GM18861 (cell line): ENCODE measurements around the gene RHBDD3.
A peak's percentile ranks its signal among the peaks of the same experiment; 100 is the strongest.

ENCODE experiments used
- ATAC-seq: cut with Tn5 transposase; IDR thresholded peaks from one replicate; pipeline ENCODE4 v1.9.1; 2021; ENCODE audit not compliant: unreplicated experiment

RHBDD3 gene

DNA sequence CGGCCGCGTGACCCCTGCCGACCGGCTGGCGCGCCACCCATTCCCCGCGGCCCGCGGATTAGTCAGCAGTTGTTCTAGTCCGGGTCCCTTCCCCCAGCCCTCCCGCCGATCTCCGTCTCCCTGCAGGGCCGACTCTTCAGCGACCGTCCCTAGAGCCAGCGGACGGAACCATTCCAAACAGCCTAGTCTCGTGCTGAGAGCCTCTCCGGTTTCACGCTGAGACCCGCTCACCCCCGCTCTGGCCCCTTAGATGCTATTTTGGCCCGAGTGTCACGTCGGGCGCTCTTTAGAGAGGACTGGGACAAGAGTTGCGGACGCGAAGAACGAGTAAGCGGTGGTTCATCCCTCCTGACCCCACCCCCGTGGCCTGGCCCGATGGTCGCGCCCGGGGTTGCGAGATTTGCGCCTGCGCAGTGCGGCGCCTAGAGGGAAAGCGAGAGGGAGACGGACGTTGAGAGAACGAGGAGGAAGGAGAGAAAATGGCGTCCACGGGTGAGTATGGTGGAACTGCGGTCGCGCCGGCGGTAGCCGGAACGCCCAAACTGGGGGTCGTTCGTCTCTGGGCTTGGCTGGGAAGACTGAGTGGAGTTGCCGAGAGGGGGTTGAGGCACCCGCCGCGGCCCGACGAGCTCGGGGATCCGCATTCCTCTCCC lies at the start of gene RHBDD3, which contains the start of gene EWSR1:
Gene RHBDD3, minus strand, starts transcription at position 124 of the 653 bp plus-strand sequence. CDS start 2,355 bp downstream, outside the sequence.
Gene EWSR1, plus strand, starts transcription at position 411 of the 653 bp plus-strand sequence. Its CDS starts 69 bp downstream, at position 480.
- ATAC-seq: peak; percentile 66

DNA sequence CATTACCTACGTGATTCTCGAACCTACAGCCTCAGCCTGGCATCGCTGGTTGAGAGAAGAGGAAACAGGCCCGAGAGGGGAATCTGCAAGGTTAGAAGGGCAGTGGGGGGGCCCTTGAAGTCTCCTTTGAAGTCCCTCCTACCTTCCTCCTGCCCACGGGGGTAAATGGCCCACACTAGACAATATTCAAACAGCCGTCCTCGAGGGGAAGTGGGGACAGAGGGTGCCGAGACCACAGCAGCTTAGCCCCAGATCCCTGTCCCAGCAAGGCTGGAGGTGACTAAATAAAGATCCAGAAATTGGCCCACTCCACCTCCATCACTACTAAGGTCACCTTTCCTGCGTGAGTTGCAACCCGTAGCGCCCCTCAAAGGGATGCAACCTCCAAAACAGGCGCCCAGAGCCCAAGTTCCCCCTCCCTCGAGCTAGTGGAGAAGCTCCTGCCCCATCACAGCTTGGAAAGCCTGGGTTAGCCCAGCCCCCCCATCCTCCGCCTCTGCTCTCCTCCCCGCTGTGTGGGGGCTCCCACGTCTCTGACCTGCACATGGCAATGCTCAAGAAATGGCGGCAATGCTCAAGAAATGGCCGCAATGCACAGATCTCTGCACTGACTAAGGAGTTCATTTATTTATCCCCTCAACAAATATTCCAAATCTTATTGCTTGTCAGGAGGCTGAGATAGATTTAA lies 48.5 kb upstream of the RHBDD3 start:
- ATAC-seq: no peak

DNA sequence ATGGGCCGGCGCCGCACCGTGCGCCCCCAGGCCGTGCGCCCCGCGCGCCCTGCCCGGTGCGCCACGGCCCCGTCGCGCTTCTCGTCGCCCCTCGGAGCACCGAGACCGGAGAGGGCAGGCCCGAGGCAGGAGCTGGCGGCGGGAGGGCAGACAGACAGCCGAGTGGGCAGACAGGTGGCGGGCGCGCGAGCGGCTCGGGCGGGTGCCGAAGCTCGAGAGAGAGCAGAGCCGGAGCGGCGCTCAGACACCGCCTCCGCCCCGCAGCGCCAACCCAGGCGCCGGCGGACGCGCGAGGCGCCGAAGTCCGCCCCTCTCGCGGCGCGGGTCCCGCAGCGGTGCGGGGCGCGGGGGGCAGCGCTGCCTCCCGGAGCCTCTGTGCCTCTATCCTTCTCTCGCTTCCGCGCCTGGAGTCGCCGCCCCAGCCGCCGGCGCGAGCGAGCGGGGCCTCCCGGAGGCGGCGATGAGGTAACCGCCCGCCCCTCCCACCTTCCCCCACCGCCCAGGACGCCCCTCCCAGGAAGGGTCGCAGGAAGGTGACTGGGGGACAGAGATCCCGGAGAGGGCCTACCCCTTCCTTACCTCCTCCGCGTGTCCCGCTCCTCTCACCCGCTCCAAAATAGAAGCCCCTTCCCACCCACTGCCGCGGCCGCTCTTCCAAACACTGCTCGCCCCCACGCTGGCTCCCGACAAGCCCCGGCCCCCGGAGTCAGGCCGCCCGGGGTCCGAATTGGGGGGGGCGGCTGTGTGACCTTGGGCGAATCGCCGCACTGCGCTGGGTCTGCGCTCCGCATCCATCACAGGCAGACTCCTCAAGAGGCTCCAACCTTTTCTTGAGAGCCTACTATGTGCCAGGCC lies 47.7 kb upstream of the RHBDD3 start, which contains the start of gene RASL10A:
Gene RASL10A, minus strand, starts transcription at position 412 of the 855 bp plus-strand sequence. CDS start 451 bp downstream, outside the sequence.
- ATAC-seq: no peak

DNA sequence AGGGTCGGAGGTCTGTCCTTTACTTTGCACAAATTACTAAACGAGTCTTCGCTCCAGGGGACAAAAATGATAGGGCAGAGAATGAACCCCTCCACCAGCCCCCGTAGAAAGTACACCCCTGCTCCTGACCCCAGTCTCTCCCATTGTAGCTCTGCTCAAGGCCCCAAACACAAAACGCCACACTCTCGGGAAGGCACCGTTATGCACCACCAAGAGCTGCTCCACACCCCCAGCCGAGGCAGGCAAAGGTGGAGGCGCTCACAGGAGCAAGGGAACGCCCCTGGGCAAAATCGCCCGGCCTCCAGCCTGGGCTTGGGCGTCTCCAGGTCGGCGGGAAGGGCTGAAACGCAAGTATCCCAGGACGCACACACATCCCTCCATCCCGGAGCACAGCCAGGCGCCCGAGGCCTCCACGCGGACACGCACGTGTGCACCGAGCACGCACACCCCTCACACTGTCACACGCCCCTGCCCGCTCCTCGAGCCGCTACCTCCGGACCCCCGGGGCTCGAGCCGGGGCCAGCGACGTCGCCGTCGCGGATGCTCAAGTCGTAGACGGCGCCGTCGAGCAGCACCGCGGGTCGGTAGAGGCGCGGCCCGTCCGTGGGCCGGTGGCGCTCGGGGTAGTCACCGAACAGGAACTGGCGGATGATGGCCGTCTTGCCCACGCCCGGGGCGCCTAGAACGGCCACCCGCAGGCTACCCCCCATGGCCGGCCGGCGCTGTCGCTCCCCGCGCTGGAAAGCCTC lies 46.9 kb upstream of the RHBDD3 start:
- ATAC-seq: no peak

DNA sequence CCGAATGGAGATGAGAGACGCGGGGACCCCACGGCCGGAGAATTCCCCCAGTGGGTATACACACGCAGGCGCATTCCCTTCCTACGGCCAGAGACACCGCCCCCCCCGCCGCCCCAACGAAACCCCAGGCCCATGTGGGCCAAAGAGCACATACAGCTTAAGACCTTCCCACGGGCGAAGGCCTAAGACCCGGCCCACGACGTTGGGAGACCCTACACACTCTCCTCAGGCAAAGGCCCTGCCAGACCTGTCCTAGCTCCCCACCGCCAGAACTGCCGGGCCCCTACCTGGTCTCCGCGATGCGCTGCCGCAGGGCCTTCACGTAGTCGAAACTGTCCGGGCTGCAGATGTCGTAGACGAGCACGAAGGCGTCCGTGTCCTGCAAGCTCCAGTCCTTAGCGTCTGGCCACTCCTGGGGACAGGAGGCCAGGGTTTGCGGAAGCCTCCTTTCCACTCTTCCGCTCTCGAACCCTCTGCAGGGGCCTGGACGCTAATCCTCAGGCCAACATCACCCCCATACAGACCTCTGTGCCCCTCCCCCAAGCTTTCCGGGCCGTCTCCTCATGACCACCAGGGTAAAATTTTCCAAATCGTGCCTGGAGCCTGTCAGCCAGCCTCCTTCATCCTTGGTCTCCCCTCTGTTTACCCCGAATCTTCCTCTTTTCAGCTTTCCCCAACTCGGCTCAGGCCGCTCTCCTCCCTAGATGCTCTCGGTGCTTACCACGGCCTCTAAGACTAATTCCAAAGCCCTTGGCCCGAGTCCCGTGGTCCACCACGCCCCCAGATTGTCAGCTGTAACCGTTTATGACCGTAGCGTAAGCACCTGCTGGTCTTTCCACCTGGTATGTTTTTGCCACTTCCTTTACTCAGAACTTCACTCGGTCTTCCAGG lies 46.0 kb upstream of the RHBDD3 start:
- ATAC-seq: no peak

DNA sequence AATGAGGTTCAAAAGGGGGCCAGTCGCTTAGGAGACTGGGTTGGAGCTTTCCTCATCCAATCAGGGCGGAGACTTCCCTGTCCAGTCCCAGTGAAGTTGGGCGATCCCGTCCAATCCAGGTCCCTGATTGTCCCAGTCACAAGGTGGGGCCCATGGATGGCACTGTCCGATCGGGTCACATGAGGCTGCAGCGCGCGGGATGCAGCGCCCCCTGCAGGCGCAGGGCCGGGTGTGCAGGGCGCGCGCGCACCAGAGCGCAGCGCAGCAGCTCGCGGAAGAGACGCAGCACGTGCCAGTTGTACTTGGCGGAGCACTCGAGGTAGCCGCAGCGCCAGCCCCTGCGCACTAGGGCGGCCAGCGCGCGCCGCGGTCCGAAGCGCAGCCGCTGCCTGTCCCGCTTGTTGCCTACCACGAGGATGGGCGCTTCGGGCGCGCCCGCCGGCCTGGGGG lies 45.4 kb upstream of the RHBDD3 start:
- ATAC-seq: no peak

DNA sequence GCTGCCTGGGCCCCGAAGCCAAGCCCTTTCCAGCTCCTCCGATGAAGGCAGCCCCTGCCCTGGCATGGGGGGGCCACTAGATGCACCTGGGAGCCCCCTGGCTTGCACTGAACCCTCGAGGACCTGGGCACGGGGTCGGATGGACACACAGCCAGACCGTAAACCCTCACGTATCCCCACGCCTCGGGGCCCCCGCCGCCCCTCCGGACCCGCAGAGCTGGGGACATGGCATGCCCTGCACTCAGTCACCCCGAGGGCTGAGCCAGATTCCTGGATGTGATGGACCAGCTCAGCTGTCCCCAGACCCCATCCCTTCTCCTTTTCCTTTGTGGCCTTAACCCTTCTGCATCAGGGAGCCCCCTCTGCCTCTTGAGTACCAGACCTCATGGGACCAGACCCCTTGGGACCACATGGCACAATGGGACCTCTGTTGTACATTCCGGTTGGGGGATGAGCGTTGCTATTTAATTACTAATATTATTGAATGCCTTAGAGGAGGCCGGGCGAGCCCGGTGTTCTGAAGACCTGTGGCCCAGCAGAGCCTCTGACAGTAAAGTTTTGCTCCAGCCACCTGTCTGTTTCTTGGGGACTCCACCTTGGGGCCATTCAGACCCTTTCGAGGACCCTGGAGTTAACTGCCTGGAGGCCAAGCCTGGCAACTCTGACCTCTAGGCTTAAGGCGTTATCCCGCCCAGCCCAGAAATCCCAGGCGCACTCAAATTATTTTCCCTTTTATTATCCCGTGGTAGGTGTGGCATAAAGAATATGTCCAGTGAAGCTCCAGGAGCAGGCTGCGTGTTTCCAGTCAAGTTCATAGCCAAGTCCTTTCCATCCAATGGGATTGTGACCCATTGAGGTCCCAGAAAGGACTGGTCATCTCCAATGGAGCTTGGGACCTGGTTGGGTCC lies 44.7 kb upstream of the RHBDD3 start:
- ATAC-seq: no peak

DNA sequence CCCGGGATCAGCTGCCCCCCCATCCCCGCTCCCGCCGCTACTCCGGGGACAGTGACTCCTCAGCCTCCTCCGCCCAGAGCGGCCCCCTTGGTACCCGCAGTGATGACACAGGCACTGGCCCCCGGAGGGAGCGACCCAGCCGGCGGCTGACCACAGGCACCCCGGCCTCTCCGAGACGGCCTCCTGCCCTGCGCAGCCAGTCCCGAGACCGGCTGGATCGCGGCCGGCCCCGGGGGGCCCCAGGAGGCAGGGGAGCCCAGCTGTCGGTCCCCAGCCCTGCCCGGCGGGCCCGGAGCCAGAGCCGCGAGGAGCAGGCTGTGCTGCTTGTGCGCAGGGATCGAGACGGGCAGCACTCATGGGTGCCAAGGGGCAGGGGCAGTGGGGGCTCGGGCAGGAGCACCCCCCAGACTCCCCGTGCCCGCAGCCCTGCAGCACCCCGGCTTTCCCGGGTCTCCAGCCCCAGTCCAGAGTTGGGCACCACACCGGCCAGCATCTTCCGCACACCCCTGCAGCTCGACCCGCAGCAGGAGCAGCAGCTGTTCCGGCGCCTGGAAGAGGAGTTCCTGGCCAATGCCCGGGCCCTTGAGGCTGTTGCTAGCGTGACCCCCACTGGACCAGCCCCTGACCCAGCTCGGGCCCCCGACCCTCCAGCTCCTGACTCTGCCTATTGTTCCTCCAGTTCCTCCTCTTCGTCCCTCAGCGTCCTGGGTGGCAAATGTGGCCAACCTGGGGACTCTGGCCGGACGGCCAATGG lies 43.9 kb upstream of the RHBDD3 start:
- ATAC-seq: no peak

DNA sequence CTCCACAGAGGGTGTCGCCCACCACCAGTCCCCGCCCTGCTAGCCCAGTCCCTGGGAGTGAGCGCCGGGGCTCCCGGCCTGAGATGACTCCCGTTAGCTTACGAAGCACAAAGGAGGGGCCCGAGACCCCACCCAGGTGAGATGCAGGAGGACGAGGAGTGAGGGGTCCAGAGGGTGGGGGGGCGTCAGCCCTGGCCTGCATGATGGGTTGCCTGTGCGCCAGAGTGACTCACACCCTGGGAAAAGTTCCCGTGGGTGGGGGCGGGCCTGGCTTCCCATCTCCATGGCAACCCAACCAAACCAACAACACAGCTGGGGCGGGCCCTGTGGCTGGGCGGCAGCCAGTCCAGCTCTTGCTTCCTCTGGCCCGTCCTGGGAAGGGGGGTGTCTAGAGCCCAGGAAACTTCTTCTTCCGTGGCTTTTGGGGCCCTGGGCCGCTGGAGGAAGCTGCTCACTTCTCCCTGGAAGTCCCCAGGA lies 43.1 kb upstream of the RHBDD3 start:
- ATAC-seq: no peak

DNA sequence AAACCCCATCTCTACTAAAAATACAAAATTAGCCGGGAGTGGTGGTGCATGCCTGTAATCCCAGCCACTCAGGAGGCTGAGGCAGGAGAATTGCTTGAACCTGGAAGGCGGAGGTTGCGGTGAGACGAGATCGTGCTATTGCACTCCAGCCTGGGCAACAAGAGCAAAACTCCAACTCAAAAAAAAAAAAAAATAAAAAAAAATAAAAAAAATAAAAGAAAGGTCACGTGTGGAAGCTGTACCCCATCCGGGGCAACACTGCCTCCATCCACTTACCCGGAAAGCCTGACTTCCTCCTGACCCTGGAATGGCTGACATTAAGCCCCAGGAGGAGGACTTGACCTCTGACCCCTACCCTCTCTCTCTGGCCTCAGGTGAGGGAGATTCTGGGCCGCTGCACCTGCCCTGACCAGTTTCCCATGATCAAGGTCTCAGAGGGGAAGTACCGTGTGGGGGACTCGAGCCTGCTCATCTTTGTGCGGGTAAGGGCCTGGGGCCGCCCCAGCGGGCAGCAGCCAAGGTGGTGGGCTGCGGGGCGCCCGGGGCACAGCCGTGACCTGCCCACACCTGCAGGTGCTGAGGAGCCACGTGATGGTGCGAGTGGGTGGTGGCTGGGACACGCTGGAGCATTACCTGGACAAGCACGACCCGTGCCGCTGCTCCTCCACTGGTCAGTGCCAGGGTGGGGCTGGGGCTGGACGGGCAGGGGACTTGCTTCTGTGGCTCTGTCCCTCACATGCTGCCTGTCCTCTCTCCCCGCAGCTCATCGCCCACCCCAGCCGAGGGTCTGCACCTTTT lies 42.5 kb upstream of the RHBDD3 start:
- ATAC-seq: no peak

DNA sequence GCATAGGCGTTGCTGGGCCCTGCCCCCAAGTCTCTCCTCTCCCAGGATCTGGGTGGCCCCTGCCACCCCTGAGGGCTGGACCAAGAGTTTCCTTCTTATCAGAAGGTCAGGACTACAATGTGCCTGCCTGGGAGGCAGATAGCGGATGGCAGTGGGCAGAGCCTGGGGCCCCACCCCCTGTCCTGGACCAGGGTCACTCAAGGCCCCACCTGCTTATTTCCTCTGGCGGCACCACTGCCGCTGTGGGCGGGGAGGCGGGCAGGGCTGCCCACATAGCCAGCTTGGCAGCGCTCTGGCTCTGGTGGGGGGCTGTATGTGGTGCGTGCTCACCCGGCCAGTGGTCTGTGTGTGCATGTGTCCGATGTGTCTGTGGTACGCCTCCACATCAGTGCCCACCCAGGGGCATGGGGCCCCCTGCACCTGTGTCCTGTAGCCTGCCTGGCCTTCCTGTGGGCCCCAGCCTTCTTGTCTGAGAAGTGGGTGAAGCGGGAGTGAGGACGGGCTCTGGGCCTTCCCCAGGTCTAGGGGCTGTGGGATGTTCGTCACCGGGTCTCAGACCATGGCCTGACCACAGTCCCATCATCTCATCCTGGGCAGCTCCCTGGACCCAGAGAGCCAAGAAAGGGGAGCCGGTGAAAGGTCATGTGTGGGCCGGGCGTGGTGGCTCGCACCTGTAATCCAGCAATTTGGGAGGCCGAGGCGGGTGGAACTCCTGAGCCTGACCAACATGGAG lies 41.7 kb upstream of the RHBDD3 start:
- ATAC-seq: no peak

DNA sequence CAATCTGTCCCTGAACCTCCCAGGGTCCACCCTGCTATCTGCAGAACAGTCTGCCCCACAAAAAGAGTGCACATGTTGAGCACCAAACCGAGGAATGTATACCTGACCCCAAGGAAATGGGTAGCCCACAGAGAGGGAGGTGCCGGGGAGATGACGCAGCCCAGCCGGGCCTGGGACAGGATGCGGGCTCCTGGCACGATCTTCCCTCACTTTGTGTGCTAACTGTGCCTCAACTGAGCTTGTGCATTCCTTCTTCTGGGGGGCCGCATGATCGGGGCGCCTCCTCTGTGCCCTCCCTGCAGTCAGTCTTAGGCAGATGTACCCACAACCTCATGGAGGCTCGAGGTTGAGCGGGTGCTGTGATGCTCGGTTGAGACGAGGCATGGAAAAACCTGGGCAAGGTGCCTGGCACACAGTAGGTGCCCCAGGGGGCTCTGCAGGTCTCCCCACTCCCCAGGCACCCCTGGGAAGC lies 41.0 kb upstream of the RHBDD3 start:
- ATAC-seq: no peak

DNA sequence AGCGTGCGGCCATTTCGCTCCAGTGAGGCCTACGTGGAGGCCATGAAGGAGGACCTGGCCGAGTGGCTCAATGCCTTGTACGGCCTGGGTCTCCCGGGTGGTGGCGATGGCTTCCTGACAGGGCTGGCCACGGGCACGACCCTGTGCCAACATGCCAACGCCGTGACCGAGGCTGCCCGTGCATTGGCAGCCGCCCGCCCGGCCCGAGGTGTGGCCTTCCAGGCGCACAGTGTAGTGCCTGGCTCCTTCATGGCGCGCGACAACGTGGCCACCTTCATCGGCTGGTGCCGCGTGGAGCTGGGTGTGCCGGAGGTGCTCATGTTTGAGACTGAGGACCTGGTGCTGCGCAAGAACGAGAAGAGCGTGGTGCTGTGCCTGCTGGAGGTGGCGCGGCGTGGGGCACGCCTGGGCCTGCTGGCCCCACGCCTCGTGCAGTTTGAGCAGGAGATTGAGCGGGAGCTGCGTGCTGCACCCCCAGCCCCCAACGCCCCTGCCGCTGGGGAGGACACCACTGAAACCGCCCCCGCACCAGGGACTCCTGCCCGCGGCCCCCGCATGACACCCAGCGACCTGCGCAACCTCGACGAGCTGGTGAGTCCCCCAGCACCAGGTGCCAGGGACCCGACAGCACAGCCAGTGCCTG lies 40.5 kb upstream of the RHBDD3 start:
- no peak for ATAC-seq

DNA sequence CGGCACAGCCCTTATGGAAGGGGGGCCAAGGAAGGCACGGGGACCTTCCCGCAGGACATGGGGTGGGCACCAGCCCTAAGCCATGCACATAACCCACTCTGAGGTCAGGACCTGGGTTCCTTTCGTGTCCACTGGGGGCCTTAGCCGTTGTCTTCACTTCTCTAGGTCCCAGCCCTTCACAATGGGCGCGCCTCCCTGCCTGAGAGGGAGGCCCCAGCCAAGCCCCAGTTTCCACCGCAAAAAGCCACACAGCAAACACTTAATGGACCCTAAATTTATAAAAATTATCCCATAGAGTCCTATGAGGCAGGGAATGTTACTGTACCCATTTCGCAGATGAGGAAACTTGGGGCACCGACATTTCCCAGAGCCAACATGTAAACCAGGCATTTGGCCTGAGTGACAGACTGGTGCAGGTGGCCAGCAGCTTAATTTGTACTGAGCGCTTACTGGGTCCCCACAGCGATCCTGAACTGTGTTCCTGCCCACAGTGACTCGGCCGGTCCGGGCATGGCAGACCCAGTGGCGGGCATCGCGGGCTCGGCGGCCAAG lies 39.9 kb upstream of the RHBDD3 start:
- no peak for ATAC-seq

DNA sequence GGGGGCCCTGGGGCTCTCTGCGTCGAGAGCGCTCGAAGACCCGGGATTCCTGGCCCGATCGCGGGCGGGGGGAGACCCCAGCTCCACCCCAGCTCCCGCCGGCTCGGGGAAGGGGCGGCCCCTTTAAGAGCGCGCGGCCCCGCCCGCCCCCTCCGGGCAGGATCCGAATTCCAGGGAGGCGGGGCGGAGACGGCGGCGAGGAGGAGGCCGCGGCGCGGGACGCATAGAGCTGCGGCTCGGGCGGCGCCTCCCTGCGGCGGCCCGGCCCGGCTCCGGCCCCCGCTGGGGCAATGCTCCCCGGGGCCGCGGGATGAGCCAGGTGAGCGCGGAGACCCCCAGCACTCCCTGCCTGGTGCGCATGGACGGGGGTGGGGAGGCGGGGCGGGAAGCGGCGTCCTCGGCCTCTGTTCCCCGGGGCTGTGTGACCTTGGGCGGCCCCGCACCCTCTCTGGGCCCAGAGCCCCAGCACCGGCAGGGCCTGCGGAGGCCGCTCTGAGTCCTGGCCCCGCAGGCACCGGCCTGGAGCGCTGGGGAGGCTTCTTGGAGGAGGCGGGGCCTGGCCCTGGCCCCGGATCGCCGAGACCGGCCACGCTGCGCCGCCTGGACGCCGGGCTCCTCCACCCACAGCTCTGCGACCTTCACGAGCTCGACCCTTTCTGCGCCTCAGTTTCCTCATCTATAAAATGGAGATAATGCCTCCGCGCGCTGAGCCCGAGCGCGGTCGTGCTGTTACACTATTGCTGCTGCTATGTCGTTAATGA lies 39.2 kb upstream of the RHBDD3 start:
- no peak for ATAC-seq
